Peyer's patch (tissue), 4 donors: ENCODE data around the gene CYP39A1. TPM values are rescaled to one million over a fixed set of nuclear protein-coding genes. Genes with fewer than 3 reads are reported as not detected.

ENCODE experiments used
- DNase-seq, 3 donors: peaks; one replicate each; pipeline ENCODE4 v3.0.0-alpha.2; 2017 to 2019
- H3K27ac ChIP-seq, 4 donors: fragments of 200-600 bp; sonication (generic); one replicate each; pipeline ENCODE4 v1.5.1; 2016 to 2019
- H3K27me3 ChIP-seq, 2 donors: fragments of 200-600 bp; sonication (generic); one replicate each; pipeline ENCODE4 v1.5.1; 2019
- H3K36me3 ChIP-seq, 3 donors: fragments of 200-600 bp; sonication (generic); one replicate each; pipeline ENCODE4 v1.5.1; 2016 to 2019
- H3K4me1 ChIP-seq, 4 donors: fragments of 200-600 bp; sonication (generic); one replicate each; pipeline ENCODE4 v1.5.1; 2016 to 2019
- H3K4me3 ChIP-seq, 4 donors: fragments of 200-600 bp; sonication (generic); 1 replicate in 3 of 4; 2 replicates in 1 of 4; pipeline ENCODE4 v1.5.1; 2016 to 2019; ENCODE audit warnings: mild to moderate bottlenecking in 1 of 4
- H3K9me3 ChIP-seq, 4 donors: fragments of 200-600 bp; sonication (generic); one replicate each; pipeline ENCODE4 v1.5.1; 2016 to 2019; ENCODE audit warnings: mild to moderate bottlenecking in 1 of 4
- POLR2A ChIP-seq, 2 donors: fragments of 450-650 bp; IDR thresholded peaks; one replicate each; pipeline ENCODE4 v1.5.1; 2017; ENCODE audit warnings: antibody characterized with exemption in 2 of 2, mild to moderate bottlenecking in 2 of 2, moderate library complexity in 2 of 2
- total RNA-seq, 4 donors: library from RNA; depleted of rRNA; stranded (reverse); fragments of >200 nt; gene quantifications; one replicate each; pipeline ENCODE4 v1.1.0, GENCODE V29; 2016
- TF ChIP-seq, protein P1 (sequence below), 6 experiments: fragments of 450-650 bp in 4 of 6; fragments of 200-600 bp in 2 of 6; sonication (generic) in 1 of 6; IDR thresholded peaks; one replicate each; pipeline ENCODE4 v1.5.1; 2017 to 2019; ENCODE audit warnings: antibody characterized with exemption in 6 of 6, mild to moderate bottlenecking in 3 of 6, moderate library complexity in 1 of 6

Gene CYP39A1
- total RNA-seq, 4 donors from 2014 or later, result 1.2 to 8.3 (median 3.4) TPM

DNA sequence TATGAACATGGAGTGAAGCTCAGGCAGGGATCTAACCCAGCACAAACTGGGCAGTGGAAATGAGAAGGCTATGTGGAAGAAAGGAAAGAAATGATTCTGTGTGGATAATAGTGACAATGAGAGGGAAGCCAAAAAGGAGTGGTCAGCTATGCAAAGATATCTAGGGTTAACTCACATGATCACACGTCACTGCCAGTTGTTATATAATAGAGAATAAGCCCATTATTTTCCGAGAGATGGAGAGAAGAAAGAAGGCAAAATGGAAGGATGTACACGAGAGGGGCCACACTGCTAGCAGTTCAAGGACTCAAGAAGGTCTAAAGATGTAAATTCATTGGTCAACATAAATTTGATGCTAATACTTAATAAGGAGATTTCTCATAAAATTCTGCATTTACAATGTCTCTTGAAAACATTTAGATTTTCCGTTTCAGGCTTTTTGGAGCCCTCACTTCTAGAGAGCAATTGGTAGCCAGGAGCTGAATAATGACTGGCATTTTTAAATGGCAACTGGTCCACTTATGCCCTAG, 142.6 kb downstream of the CYP39A1 start:
- no peaks in the 10 kb centered on the region for H3K9me3 ChIP-seq
- H3K4me3 ChIP-seq, result no peak overlapping the region
- peak overlapping the region in 1 of 4 donors; percentile 6 for H3K27ac ChIP-seq
- no peak for DNase-seq
- H3K4me1 ChIP-seq, result peaks cover 0 to 7% (median 0%) of the 10 kb centered on the region in 4 donors
- no peaks in the 10 kb centered on the region for H3K27me3 ChIP-seq
- no peaks in the 10 kb centered on the region for H3K36me3 ChIP-seq
- TF ChIP-seq, protein P1, sequence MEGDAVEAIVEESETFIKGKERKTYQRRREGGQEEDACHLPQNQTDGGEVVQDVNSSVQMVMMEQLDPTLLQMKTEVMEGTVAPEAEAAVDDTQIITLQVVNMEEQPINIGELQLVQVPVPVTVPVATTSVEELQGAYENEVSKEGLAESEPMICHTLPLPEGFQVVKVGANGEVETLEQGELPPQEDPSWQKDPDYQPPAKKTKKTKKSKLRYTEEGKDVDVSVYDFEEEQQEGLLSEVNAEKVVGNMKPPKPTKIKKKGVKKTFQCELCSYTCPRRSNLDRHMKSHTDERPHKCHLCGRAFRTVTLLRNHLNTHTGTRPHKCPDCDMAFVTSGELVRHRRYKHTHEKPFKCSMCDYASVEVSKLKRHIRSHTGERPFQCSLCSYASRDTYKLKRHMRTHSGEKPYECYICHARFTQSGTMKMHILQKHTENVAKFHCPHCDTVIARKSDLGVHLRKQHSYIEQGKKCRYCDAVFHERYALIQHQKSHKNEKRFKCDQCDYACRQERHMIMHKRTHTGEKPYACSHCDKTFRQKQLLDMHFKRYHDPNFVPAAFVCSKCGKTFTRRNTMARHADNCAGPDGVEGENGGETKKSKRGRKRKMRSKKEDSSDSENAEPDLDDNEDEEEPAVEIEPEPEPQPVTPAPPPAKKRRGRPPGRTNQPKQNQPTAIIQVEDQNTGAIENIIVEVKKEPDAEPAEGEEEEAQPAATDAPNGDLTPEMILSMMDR (IDR thresholded peaks at IDR 0.05), result no peak
- no peak for TF ChIP-seq POLR2A (IDR thresholded peaks at IDR 0.05)

DNA sequence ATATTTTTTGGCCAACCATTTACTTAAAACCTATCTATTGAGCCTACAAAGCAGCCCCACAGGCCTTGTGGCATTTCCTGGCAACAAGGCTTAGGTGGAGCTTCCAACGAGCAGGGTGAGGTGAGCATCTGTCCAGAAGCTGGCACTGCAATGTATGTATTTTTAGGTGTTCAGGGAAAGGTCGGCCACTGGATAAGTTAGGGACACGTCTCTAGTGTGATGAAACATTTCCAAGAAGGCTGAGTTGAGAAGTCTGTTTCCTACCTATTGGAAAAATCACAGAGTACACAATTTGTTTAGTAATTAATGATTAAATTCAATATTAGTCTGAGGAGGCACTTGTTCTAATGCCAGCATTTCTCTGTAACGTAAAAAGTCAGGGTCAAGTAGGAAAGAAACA, 143.6 kb downstream of the CYP39A1 start:
- no peaks in the 10 kb centered on the region for H3K36me3 ChIP-seq
- no peak for DNase-seq
- no peaks in the 10 kb centered on the region for H3K9me3 ChIP-seq
- TF ChIP-seq, protein P1 (IDR thresholded peaks at IDR 0.05), result no peak
- TF ChIP-seq POLR2A (IDR thresholded peaks at IDR 0.05), result no peak
- H3K27me3 ChIP-seq, result no peaks in the 10 kb centered on the region
- peaks cover 0 to 7% (median 0%) of the 10 kb centered on the region in 4 donors for H3K4me1 ChIP-seq
- H3K4me3 ChIP-seq, result no peak overlapping the region
- no peak overlapping the region for H3K27ac ChIP-seq

DNA sequence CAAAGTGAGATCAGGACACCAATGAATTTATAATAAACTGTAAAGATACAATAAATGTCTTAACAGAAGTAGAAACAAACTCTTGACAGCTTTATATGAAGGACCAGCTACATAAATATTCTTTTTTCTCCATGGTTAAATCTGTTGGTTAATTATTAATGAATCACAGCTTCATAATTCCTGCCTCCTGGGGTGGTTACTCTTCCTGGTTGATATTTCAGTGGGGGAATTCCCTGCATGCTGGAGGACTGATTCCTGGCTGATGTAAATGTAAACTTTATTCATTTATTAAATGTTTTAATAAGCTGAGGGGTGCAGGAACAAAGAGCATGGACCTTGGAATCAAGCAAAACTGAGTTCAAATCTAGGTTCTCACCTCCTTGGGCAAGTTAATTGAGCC, 145.2 kb downstream of the CYP39A1 start:
- no peaks in the 10 kb centered on the region for H3K9me3 ChIP-seq
- no peaks in the 10 kb centered on the region for H3K36me3 ChIP-seq
- peaks cover 0 to 7% (median 0%) of the 10 kb centered on the region in 4 donors for H3K4me1 ChIP-seq
- H3K4me3 ChIP-seq, result no peak overlapping the region
- DNase-seq, result no peak
- TF ChIP-seq, protein P1 (IDR thresholded peaks at IDR 0.05), result no peak
- no peak for TF ChIP-seq POLR2A (IDR thresholded peaks at IDR 0.05)
- H3K27me3 ChIP-seq, result no peaks in the 10 kb centered on the region
- no peak overlapping the region for H3K27ac ChIP-seq

DNA sequence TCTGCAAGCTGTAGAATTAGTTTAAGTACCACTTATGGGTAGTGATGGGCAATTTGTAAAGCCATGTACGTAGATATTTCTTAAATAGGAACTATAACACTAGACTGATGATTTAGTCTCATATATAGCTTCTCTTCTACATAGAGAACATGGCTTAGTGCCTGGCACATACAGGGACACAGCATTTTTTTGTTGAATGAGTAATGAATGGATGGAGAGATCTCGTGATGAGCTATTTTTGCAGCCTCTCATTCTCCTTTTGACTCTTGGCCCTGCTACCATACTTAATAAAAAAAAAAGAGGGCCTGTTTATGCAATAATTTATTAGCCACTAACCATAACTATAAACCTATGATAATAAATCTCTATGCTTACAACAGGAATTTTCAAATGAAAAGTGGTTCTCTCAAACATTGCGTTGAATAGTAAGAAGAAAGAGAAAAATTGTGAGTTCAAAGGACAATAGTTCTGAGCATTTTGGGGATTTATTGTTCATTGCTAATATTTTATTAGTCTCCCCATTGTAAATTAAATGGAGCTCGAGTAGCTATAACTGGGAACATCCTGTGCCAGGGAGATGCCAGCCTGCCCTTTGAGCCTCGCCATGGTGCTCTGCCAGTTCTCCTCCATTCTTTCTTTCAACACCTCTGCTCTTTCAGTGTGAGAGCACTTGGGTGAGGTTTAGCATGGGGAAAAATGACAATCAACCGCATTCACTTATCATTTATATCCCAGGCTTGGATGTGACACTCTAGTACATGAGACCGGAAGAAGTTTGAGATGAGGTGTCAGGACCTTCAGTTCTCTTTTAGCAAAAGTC, 146.7 kb downstream of the CYP39A1 start:
- TF ChIP-seq POLR2A (IDR thresholded peaks at IDR 0.05), result no peak
- TF ChIP-seq, protein P1 (IDR thresholded peaks at IDR 0.05), result no peak
- DNase-seq, result no peak
- no peaks in the 10 kb centered on the region for H3K9me3 ChIP-seq
- no peaks in the 10 kb centered on the region for H3K36me3 ChIP-seq
- H3K27me3 ChIP-seq, result no peaks in the 10 kb centered on the region
- no peak overlapping the region for H3K27ac ChIP-seq
- no peak overlapping the region for H3K4me3 ChIP-seq
- H3K4me1 ChIP-seq, result peaks cover 0 to 7% (median 0%) of the 10 kb centered on the region in 4 donors

DNA sequence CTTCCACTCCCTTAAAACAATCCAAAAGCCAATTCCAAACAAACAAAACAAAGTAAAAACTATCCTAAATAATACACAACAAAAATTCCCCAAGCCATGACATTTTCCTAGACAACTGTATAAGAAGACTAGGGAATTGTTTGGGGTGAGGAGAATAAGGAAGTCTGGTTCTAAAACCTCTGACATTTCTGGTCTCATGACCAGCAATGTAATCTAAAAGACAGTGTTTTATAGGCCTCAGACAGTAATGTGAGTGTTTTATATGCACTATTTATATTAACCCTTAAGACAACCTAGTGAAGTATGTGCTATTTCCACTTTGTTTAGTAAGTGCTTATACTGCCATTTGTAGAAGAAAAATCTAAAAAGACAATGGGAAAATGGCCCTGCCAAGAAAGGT, 148.4 kb downstream of the CYP39A1 start:
- DNase-seq, result no peak
- TF ChIP-seq POLR2A (IDR thresholded peaks at IDR 0.05), result no peak
- TF ChIP-seq, protein P1 (IDR thresholded peaks at IDR 0.05), result no peak
- no peaks in the 10 kb centered on the region for H3K36me3 ChIP-seq
- no peak overlapping the region for H3K4me3 ChIP-seq
- H3K27ac ChIP-seq, result no peak overlapping the region
- H3K4me1 ChIP-seq, result no peaks in the 10 kb centered on the region
- H3K9me3 ChIP-seq, result no peaks in the 10 kb centered on the region
- no peaks in the 10 kb centered on the region for H3K27me3 ChIP-seq
